OCI-LY3 (cell line): Measurements from ENCODE around the gene CXXC5.

Experiments
- EZH2phosphoT487 ChIP-seq: fragments of 200-600 bp; shearing (Covaris generic); IDR thresholded peaks from 2 replicates; pipeline ENCODE4 v1.6.1; 2018; ENCODE audit warnings: antibody characterized with exemption, mixed run types, low read depth
- TF ChIP-seq, protein P1 (sequence below): fragments of 200-600, 300-600 bp; sonication (generic); IDR thresholded peaks from 2 replicates; pipeline ENCODE4 v1.5.1; 2014; ENCODE audit warnings: antibody characterized with exemption, low read length, low read depth

DNA sequence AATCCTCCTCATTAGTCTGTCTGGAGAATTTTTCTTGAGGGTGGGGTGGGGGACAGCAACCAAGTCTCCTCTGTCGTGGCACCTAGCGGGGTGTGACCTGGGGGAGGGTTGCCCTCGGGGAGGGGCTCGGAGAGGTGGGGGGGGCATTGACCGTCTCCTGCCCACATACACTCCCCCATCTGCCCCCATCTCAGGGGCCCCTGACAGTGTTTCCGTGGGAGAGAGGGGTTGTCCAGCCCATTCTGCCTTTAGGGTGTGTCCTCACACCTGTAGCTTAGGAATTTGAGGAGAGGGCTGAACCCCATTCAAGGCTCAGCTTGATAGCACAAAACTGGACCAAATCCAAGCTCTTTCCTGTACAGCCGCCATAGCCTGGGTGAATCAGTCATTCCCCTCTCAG, 5.9 kb upstream of the CXXC5 start:
- TF ChIP-seq, protein P1, sequence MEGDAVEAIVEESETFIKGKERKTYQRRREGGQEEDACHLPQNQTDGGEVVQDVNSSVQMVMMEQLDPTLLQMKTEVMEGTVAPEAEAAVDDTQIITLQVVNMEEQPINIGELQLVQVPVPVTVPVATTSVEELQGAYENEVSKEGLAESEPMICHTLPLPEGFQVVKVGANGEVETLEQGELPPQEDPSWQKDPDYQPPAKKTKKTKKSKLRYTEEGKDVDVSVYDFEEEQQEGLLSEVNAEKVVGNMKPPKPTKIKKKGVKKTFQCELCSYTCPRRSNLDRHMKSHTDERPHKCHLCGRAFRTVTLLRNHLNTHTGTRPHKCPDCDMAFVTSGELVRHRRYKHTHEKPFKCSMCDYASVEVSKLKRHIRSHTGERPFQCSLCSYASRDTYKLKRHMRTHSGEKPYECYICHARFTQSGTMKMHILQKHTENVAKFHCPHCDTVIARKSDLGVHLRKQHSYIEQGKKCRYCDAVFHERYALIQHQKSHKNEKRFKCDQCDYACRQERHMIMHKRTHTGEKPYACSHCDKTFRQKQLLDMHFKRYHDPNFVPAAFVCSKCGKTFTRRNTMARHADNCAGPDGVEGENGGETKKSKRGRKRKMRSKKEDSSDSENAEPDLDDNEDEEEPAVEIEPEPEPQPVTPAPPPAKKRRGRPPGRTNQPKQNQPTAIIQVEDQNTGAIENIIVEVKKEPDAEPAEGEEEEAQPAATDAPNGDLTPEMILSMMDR: no peak
- TF ChIP-seq EZH2phosphoT487: no peak
